ENCODE measurements around the gene RUBCNL. TPM values are rescaled to one million over a fixed set of nuclear protein-coding genes. Genes with fewer than 3 reads are reported as not detected.

Gene RUBCNL
- total and polyA plus RNA-seq, 2 of the 4 experiments (the other 2 are of a cell fraction) = 0.03 TPM; not detected in 1

DNA sequence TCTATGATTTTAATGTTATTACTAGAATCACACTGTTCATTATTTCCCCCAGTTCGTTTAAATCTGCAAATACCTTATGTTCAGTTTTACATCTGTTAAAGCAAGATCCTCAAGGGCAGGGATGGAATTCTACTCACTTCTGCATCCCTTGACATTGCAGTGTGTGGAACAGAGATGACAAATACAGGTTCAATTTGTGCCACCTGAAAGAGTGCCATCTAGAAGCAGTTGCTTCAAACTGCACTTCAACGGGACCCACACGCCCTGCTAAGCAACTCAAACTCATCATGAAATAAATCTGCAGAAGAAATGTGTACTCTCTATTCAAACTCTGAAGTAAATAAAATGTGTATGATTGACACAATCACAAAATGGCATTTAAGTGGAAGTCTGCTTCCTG lies 44.5 kb downstream of the RUBCNL start:
- Histone ChIP-seq H4K8ac (ENCODE audit: low read depth in 2 of 2, low read length in 2 of 2) (no peak overlapping the region), H2AFZ (replicated peaks; ENCODE audit: low read length, poor library complexity) (no peak overlapping the region), H3K14ac (replicated peaks; ENCODE audit: low read depth, low read length) (no peak overlapping the region), H3K79me1 (ENCODE audit: low read depth in 1 of 2, low read length in 2 of 2) (no peaks in the 10 kb centered on the region), H3K9ac (ENCODE audit: low read depth, low read length) (no peak overlapping the region), H3K56ac (ENCODE audit: extremely low read depth, insufficient read depth, low read length) (no peak overlapping the region), H2BK120ac (ENCODE audit: low read depth, low read length) (no peak overlapping the region), H2AK5ac (ENCODE audit: low read depth, low read length) (no peak overlapping the region), H3K18ac (ENCODE audit: low read depth, low read length) (no peak overlapping the region), H2BK20ac (ENCODE audit: low read depth, low read length) (no peak overlapping the region), H3K23ac (ENCODE audit: low read depth, low read length) (no peak overlapping the region), H3K4me3 (ENCODE audit: insufficient read depth, low read depth, low read length) (no peak overlapping the region), H3K27ac (ENCODE audit: insufficient read depth, low read length) (no peak overlapping the region), H3K4me2 (ENCODE audit: low read depth, low read length) (no peak overlapping the region), H3K27me3 (ENCODE audit: control insufficient read depth, insufficient read depth, low read length) (peaks cover 14% of the 10 kb centered on the region; the same call in 1 of the 2 replicates), H2BK15ac (ENCODE audit: low read depth, low read length) (no peak overlapping the region), H3K4me1 (ENCODE audit: control insufficient read depth, insufficient read depth, low read length) (no peaks in the 10 kb centered on the region), H3K9me1 (ENCODE audit: insufficient read depth, low read length) (no peaks in the 10 kb centered on the region; the same call in 1 of the 2 replicates), H3K9me3 (ENCODE audit: control insufficient read depth, insufficient read depth, low read length) (no peaks in the 10 kb centered on the region), H4K5ac (ENCODE audit: low read depth, low read length) (no peak overlapping the region), H3K4ac (ENCODE audit: low read depth, low read length) (no peak overlapping the region), H2BK5ac (ENCODE audit: low read depth, low read length, poor library complexity, severe bottlenecking) (no peak overlapping the region), H4K91ac (ENCODE audit: insufficient read depth, low read depth, low read length) (no peak overlapping the region), H2AK9ac (replicated peaks; ENCODE audit: low read depth, low read length, poor library complexity) (no peak overlapping the region), H3K36me3 (ENCODE audit: control insufficient read depth, insufficient read depth, low read length) (no peaks in the 10 kb centered on the region), H4K20me1 (ENCODE audit: insufficient read depth, low read length) (no peaks in the 10 kb centered on the region)
- no CpG with 5 or more reads among the region's 3 CpGs for WGBS, 2 experiments (ENCODE audit: extremely low coverage in 2 of 2, insufficient read length in 1 of 2)
- no peak for ATAC-seq (ENCODE audit: low read depth)
- POLR2A ChIA-PET (ENCODE audit: unreplicated experiment) = no interaction called here
- CTCF ChIA-PET = no interaction called here
- no peak for DNase-seq
- in situ Hi-C loops (cut with MboI; ENCODE audit: low sequenced_read_pairs) (no loop called here), dilution Hi-C loops (cut with HindIII; ENCODE audit: low sequenced_read_pairs, unreplicated experiment) (no loop called here), intact Hi-C loops (cut with micrococcal nuclease) (no loop called here)
- no TSS peak for BruUV-seq (replicated peaks)
- TF ChIP-seq FOS (IDR thresholded peaks at IDR 0.05; ENCODE audit: low read depth, low read length) (no peak), BHLHE40 (IDR thresholded peaks at IDR 0.05; ENCODE audit: low read depth, low read length) (no peak), NFE2L2 (IDR thresholded peaks at IDR 0.05; ENCODE audit: low read depth, low read length) (no peak), CEBPB (IDR thresholded peaks at IDR 0.05; ENCODE audit: low read depth, low read length) (no peak), RFX5 (IDR thresholded peaks at IDR 0.05; ENCODE audit: low read depth, low read length) (no peak), SMC3 (IDR thresholded peaks at IDR 0.05; ENCODE audit: low read depth, low read length) (no peak), CHD1 (IDR thresholded peaks at IDR 0.05; ENCODE audit: low read depth, low read length) (no peak), RAD21 (IDR thresholded peaks at IDR 0.05; ENCODE audit: low read length) (no peak), MAZ (IDR thresholded peaks at IDR 0.05; ENCODE audit: borderline replicate concordance, low read depth, low read length) (no peak), RCOR1 (IDR thresholded peaks at IDR 0.05; ENCODE audit: insufficient replicate concordance, low read length) (no peak), MXI1 (IDR thresholded peaks at IDR 0.05; ENCODE audit: borderline replicate concordance, low read depth, low read length) (no peak), POLR2A (IDR thresholded peaks at IDR 0.05; ENCODE audit: low read depth, low read length) (no peak), MAFK (IDR thresholded peaks at IDR 0.05; ENCODE audit: low read depth, low read length) (no peak)
- TF ChIP-seq, protein P1, sequence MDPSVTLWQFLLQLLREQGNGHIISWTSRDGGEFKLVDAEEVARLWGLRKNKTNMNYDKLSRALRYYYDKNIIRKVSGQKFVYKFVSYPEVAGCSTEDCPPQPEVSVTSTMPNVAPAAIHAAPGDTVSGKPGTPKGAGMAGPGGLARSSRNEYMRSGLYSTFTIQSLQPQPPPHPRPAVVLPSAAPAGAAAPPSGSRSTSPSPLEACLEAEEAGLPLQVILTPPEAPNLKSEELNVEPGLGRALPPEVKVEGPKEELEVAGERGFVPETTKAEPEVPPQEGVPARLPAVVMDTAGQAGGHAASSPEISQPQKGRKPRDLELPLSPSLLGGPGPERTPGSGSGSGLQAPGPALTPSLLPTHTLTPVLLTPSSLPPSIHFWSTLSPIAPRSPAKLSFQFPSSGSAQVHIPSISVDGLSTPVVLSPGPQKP (IDR thresholded peaks at IDR 0.05; ENCODE audit: borderline replicate concordance, low read depth, low read length) = no peak
- TF ChIP-seq, protein P2, sequence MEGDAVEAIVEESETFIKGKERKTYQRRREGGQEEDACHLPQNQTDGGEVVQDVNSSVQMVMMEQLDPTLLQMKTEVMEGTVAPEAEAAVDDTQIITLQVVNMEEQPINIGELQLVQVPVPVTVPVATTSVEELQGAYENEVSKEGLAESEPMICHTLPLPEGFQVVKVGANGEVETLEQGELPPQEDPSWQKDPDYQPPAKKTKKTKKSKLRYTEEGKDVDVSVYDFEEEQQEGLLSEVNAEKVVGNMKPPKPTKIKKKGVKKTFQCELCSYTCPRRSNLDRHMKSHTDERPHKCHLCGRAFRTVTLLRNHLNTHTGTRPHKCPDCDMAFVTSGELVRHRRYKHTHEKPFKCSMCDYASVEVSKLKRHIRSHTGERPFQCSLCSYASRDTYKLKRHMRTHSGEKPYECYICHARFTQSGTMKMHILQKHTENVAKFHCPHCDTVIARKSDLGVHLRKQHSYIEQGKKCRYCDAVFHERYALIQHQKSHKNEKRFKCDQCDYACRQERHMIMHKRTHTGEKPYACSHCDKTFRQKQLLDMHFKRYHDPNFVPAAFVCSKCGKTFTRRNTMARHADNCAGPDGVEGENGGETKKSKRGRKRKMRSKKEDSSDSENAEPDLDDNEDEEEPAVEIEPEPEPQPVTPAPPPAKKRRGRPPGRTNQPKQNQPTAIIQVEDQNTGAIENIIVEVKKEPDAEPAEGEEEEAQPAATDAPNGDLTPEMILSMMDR (conservative IDR thresholded peaks at IDR 0.05; ENCODE audit: low read depth, low read length) = no peak
- TF ChIP-seq, protein P3, sequence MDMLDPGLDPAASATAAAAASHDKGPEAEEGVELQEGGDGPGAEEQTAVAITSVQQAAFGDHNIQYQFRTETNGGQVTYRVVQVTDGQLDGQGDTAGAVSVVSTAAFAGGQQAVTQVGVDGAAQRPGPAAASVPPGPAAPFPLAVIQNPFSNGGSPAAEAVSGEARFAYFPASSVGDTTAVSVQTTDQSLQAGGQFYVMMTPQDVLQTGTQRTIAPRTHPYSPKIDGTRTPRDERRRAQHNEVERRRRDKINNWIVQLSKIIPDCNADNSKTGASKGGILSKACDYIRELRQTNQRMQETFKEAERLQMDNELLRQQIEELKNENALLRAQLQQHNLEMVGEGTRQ (IDR thresholded peaks at IDR 0.05; ENCODE audit: low read depth, low read length) = no peak

Data from IMR-90 (cell line).